C4-2B (cell line): ENCODE results near the gene RSAD2.

Experiments used
- CTCF ChIP-seq: fragments of 450-650 bp; conservative IDR thresholded peaks from 2 replicates; pipeline ENCODE4 v1.5.1; 2017; ENCODE audit warnings: mild to moderate bottlenecking
- ZFX ChIP-seq: fragments of 450-650 bp; IDR thresholded peaks from 2 replicates; pipeline ENCODE4 v1.6.1; 2017

- TF ChIP-seq CTCF = no peak
- no peak for TF ChIP-seq ZFX
Observed at GRCh38 chr2:6914828-6915227, 37.3 kb downstream of the RSAD2 start.
